ENCODE measurements around the gene LRP8. TPM values are rescaled to one million over a fixed set of nuclear protein-coding genes. Genes with fewer than 3 reads are reported as not detected.

The LRP8 gene
- 40.4 and 69.0 TPM in 2 replicates for total RNA-seq

DNA sequence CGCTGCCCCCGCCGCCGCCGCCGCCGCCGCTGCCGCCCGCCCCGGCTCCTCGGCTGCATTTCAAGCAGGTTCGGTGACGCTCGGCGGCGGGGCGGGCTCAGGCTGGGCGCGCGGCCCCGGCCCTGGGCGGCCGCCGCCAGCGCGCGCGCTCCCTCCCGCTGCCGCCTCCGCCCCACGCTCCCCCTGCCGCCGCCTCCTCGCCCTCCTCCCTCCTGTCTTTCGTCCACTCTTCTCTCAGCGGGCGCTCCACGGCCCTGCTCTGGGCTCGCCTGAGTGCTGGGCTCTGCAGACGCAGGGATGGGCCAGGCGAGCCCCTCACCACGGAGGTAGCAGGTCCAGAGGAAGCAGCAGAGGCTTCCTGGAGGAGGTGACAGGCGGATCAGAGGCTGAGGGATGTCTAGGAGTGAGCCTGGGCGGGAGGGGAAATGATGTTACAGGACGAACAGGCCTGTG is at the start of gene LRP8:
LRP8 (minus strand) TSS at position 62 of the 453 bp plus-strand sequence. CDS start 158 bp downstream, outside the sequence.

DNA sequence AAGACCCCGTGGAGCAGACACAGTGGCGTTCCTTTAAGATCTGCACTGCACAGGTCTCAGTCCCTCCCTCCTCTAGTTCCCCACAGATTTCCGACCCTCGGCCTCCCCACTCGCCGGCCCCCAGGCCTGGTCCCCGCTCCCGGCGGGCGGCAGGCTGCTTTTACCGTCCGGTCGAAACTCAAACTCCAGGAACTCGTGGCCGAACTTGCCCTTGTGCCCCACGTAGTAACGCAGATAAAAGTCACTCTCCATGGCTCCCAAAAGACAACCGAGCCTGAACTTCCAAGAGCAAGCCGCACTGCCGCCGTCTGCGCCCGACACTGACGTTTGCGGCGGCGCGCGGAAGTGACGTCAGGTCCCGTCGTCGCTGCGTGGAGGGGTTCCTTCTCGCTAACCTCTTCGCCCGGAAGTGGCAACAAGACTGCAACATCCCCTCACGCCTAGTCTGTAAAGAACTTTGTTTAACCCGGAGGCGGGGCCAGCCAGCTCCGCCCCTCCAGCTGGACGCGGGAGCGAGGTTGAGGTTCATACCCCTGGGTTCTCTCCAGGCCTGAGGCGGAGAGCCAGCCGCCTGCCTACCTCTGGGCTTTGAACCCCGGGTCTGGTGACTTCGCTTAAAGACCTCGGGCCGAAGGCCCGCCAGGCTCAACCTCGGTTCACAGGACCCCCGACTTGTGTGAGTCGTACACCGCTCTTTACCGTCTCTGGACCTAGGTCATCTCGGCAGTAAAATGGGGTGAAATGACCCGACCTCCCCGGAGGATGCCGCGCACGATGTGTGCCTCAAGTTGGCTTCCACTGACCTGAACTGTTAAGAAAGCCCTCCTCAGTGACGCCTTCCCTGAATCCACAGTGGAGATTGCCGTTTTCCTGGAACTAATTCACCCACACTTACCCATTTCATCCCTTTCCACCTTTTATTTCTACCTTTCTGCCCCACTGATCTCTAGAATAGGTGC is 89.4 kb downstream of the LRP8 start, which contains the start of gene MAGOH:
MAGOH (minus strand) TSS at position 322 of the 959 bp plus-strand sequence; CDS start at position 252, 70 bp downstream.

GRCh38 chr1:53220171-53220961 is 107.5 kb downstream of the LRP8 start, which contains the start of gene CZIB:
CZIB (minus strand) TSS chr1:53220634; CDS start chr1:53220575, 59 bp downstream.

GRCh38 chr1:53196485-53197290 is 131.2 kb downstream of the LRP8 start, which contains the start of gene CPT2:
CPT2 (plus strand) TSS chr1:53196824; CDS start chr1:53196944, 120 bp downstream.

Other genes with a start within 250 kb of the LRP8 start
- under 0.01 TPM in 1 of 2 replicates, not detected in the other for gene SLC1A7, start 185.4 kb downstream of the LRP8 start, total RNA-seq
- gene CPT2, start 131.2 kb downstream of the LRP8 start, total RNA-seq: 15.8 and 19.4 TPM in 2 replicates
- gene CZIB, start 107.4 kb downstream of the LRP8 start, total RNA-seq: 45.7 and 49.2 TPM in 2 replicates
- gene MAGOH, start 89.6 kb downstream of the LRP8 start, total RNA-seq: 22.8 and 23.3 TPM in 2 replicates
- not detected in 2 replicates for gene DMRTB1, start 131.3 kb upstream of the LRP8 start, total RNA-seq

All from subcutaneous preadipocyte (primary cell).